ENCODE measurements around the gene KCNMA1. TPM values are rescaled to one million over a fixed set of nuclear protein-coding genes. Genes with fewer than 3 reads are reported as not detected.

KCNMA1 gene
- polyA plus RNA-seq, 1 donor from 2014 or later = 60.8 TPM

DNA sequence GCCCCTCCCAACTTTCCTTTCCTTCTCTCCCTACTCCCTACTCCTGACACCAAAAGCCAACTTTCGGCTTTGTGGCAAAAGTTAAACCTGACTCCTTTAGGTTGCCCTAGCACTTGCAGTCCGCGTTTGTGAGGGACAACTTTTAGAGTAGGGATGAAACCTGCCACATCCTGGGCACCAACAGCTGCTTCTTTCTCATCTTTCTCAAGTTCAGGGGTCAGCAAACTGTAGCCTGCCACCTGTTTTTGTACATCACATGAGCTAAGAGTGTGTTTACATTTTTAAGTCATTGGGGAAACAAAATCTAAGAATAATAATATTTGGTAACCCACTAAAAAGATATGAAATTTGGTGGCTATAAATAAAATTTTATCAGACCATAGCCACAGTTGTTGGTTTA, 660.6 kb downstream of the KCNMA1 start:
- H3K9me3 ChIP-seq (ENCODE audit: low read length) = no peaks in the 10 kb centered on the region
- H4K20me1 ChIP-seq (ENCODE audit: insufficient read depth) = no peaks in the 10 kb centered on the region
- H3K4me3 ChIP-seq (ENCODE audit: low read length) = no peak overlapping the region
- H3K4me2 ChIP-seq (ENCODE audit: low read length) = no peak overlapping the region
- no peaks in the 10 kb centered on the region for H3F3A ChIP-seq (ENCODE audit: insufficient read depth, low read length, poor library complexity, severe bottlenecking)
- H3K27ac ChIP-seq (ENCODE audit: low read length) = no peak overlapping the region
- H3K27me3 ChIP-seq (ENCODE audit: insufficient read depth, low read depth, low read length) = no peaks in the 10 kb centered on the region
- H3K9me2 ChIP-seq (ENCODE audit: insufficient read depth, low read length) = no peaks in the 10 kb centered on the region
- no peak for TF ChIP-seq SMC3 (conservative IDR thresholded peaks at IDR 0.05; ENCODE audit: poor library complexity)
- no peak for TF ChIP-seq EZH2 (IDR thresholded peaks at IDR 0.05; ENCODE audit: borderline replicate concordance, insufficient read depth, low read length, poor library complexity, severe bottlenecking)
- no peak for TF ChIP-seq RAD21 (conservative IDR thresholded peaks at IDR 0.05)
- TF ChIP-seq POLR2AphosphoS5 (IDR thresholded peaks at IDR 0.05) = no peak
- TF ChIP-seq MXI1 (conservative IDR thresholded peaks at IDR 0.05; ENCODE audit: poor library complexity, severe bottlenecking) = no peak
- TF ChIP-seq EP300 (conservative IDR thresholded peaks at IDR 0.05; ENCODE audit: poor library complexity, severe bottlenecking) = no peak
- TF ChIP-seq, protein P1, sequence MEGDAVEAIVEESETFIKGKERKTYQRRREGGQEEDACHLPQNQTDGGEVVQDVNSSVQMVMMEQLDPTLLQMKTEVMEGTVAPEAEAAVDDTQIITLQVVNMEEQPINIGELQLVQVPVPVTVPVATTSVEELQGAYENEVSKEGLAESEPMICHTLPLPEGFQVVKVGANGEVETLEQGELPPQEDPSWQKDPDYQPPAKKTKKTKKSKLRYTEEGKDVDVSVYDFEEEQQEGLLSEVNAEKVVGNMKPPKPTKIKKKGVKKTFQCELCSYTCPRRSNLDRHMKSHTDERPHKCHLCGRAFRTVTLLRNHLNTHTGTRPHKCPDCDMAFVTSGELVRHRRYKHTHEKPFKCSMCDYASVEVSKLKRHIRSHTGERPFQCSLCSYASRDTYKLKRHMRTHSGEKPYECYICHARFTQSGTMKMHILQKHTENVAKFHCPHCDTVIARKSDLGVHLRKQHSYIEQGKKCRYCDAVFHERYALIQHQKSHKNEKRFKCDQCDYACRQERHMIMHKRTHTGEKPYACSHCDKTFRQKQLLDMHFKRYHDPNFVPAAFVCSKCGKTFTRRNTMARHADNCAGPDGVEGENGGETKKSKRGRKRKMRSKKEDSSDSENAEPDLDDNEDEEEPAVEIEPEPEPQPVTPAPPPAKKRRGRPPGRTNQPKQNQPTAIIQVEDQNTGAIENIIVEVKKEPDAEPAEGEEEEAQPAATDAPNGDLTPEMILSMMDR (IDR thresholded peaks at IDR 0.05; ENCODE audit: poor library complexity, severe bottlenecking) = no peak
- TF ChIP-seq, protein P2, sequence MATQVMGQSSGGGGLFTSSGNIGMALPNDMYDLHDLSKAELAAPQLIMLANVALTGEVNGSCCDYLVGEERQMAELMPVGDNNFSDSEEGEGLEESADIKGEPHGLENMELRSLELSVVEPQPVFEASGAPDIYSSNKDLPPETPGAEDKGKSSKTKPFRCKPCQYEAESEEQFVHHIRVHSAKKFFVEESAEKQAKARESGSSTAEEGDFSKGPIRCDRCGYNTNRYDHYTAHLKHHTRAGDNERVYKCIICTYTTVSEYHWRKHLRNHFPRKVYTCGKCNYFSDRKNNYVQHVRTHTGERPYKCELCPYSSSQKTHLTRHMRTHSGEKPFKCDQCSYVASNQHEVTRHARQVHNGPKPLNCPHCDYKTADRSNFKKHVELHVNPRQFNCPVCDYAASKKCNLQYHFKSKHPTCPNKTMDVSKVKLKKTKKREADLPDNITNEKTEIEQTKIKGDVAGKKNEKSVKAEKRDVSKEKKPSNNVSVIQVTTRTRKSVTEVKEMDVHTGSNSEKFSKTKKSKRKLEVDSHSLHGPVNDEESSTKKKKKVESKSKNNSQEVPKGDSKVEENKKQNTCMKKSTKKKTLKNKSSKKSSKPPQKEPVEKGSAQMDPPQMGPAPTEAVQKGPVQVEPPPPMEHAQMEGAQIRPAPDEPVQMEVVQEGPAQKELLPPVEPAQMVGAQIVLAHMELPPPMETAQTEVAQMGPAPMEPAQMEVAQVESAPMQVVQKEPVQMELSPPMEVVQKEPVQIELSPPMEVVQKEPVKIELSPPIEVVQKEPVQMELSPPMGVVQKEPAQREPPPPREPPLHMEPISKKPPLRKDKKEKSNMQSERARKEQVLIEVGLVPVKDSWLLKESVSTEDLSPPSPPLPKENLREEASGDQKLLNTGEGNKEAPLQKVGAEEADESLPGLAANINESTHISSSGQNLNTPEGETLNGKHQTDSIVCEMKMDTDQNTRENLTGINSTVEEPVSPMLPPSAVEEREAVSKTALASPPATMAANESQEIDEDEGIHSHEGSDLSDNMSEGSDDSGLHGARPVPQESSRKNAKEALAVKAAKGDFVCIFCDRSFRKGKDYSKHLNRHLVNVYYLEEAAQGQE (IDR thresholded peaks at IDR 0.05; ENCODE audit: borderline replicate concordance) = no peak
- TF ChIP-seq TAF1 (IDR thresholded peaks at IDR 0.05; ENCODE audit: low read depth) = no peak
- H3K9ac ChIP-seq (ENCODE audit: low read length) = no peak overlapping the region
- H3K36me3 ChIP-seq (ENCODE audit: insufficient read depth, low read length) = no peaks in the 10 kb centered on the region
- H3K79me2 ChIP-seq (replicated peaks; ENCODE audit: insufficient read depth, low read length) = no peaks in the 10 kb centered on the region
- H2AFZ ChIP-seq (ENCODE audit: low read depth, low read length) = no peak overlapping the region

DNA sequence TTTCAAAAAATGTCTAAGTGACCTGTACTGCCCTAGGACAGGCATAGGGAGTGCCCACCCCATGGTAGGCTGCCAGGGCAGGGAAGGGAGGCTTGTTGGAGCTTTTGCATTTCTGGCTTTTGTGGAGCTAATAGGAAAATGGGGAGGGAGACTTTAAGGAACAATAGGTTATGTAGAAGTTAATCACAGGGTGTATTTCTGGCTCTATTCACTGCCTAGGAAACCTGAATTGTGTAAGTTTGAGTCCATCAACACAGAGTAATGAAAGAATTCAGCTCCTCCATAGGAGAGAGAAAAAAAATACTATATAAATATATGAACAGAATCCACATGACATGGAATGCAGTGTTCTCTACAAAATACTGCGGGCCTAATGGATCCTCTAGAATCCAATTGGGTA, 661.5 kb downstream of the KCNMA1 start:
- Histone ChIP-seq H4K20me1 (ENCODE audit: insufficient read depth) (no peaks in the 10 kb centered on the region), H2AFZ (ENCODE audit: low read depth, low read length) (no peak overlapping the region)
- no peak for TF ChIP-seq POLR2AphosphoS5 (IDR thresholded peaks at IDR 0.05)
- TF ChIP-seq, protein P2 (IDR thresholded peaks at IDR 0.05; ENCODE audit: borderline replicate concordance) = no peak
- TF ChIP-seq EZH2 (IDR thresholded peaks at IDR 0.05; ENCODE audit: borderline replicate concordance, insufficient read depth, low read length, poor library complexity, severe bottlenecking) = no peak

More for the DNA sequence above, 661.5 kb downstream of the KCNMA1 start:
- H3K9me2 ChIP-seq (ENCODE audit: insufficient read depth, low read length) = no peaks in the 10 kb centered on the region
- no peaks in the 10 kb centered on the region for H3K79me2 ChIP-seq (replicated peaks; ENCODE audit: insufficient read depth, low read length)
- no peak overlapping the region for H3K4me2 ChIP-seq (ENCODE audit: low read length)
- H3K9me3 ChIP-seq (ENCODE audit: low read length) = no peaks in the 10 kb centered on the region
- H3K9ac ChIP-seq (ENCODE audit: low read length) = no peak overlapping the region
- no peak overlapping the region for H3K27ac ChIP-seq (ENCODE audit: low read length)
- no peaks in the 10 kb centered on the region for H3K27me3 ChIP-seq (ENCODE audit: insufficient read depth, low read depth, low read length)
- no peak overlapping the region for H3K4me3 ChIP-seq (ENCODE audit: low read length)
- no peaks in the 10 kb centered on the region for H3F3A ChIP-seq (ENCODE audit: insufficient read depth, low read length, poor library complexity, severe bottlenecking)
- no peaks in the 10 kb centered on the region for H3K36me3 ChIP-seq (ENCODE audit: insufficient read depth, low read length)

Measured in neural cell (in vitro differentiated cells).